HG03342 (cell line): ENCODE data around the gene NTSR1.

Experiments used
- ATAC-seq: cut with Tn5 transposase; IDR thresholded peaks from one replicate; pipeline ENCODE4 v1.9.1; 2021; ENCODE audit warnings: mild to moderate bottlenecking, moderate library complexity; ENCODE audit not compliant: unreplicated experiment

The NTSR1 gene

DNA sequence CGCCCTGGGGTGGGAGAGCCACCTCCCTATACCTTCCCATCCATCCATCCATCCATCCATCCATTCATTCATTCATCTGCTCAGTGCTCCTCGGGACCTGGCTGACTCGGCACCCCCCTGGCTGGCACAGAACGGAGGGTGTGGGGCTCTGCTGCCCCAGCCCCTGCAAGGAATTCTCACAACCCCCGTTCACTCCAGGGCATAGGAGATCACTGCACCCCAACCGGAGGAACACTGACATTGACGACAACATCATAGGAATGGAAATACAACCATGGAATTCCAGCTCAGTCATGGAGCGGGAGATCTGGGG is 59.6 kb downstream of the NTSR1 start:
- ATAC-seq = no peak

DNA sequence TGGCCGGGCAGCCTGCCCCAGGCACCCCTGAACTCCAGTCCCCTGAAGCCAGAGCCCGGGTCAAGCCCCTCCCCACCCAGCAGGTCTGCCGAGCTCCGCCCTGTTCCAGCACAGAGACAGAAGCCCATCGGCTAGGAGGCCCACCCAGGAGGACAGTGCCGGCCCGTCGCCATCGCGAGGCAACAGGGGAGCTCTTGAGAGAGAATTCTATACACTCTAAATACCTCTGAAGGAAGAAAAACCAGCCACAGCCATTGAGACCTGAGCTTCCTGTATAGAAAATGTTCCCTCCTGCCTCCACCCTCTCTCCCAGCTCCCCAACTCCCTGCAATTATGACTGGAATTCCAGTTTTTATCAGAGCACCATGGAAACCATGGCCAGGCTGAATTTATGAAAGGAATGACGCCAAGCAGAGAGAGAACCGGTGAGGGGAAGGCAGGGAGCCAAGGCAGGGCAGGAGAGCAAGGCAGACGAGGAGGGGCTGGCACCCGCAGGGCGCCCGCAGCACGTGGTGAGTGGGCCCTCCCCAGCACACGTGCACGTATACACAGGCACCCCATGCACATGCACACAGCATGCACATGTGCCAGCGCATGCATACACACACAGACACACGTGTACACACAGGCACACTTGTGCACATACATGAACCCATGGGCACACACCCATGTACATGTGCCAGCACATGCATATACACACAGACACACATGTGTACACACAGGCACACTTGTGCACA is 60.1 kb downstream of the NTSR1 start:
- ATAC-seq = no peak

DNA sequence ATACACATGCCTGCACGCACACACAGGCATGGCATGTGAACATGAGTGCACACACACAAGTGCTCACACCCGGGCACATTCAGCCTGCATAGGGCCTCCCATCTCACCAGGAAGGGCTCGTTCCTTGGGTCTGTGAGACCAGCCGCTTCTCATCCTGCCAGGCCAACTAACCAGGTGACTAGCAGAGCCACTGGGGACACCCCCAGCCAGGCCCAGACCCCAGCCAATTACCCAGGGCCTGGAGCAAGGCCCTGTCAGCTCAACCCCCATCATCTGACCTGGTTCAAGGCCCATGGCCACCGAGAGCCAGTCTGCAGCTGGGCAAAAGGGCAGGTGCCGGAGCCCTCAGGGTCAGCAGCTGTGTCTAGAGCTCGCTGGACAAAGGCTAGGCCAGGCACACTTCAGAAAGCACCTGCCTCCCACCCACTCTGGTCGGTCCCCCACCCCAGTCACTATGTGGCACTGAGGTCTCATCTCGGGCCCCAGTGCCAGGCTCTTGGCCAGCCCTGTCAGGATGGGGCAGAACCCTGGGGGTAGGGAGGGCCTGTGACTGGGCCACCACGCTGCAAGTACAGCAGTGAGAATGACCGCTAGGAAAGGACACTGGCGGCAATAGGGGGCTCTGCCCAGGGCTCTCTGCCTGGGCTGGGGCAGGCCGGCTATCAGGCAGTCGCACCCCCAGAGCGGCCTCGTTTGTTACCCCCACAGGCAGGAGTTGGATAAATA is 60.9 kb downstream of the NTSR1 start:
- no peak for ATAC-seq

DNA sequence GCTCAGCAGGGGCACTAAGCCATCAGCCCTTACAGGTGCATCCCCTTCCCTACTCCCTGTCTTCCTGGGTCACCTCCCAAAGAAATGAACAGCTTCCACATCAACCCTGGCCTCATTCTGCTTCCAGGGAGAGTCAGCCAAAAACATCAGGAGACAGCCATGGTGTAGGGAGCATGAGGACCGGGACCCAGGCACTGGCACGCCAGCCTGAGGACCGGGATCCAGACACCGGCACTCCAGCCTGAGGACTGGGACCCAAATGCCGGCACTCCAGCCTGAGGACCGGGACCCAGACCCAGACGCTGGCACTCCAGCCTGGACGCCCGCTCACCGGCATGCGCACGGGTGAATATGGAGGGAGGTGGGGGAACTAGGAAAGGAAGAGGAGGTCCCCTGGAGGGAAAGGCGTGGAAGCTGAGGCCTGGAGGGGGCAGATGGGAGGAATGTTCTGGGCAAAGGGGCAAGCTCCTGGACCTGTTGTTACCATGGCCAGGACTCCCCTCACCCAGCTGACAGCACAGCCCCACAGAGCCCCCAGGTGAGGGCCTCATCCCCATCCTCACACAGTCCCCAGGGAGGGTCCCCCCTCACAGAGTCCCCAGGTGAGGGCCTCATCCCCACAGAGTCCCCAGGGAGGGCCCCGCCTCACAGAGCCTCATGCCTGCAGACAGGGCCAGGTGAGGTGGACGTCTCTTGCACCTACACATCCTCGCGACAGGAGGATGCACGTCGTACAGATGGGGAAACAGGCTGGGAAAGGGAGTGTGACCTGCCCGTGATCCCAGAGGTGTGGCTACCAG is 61.7 kb downstream of the NTSR1 start:
- no peak for ATAC-seq

DNA sequence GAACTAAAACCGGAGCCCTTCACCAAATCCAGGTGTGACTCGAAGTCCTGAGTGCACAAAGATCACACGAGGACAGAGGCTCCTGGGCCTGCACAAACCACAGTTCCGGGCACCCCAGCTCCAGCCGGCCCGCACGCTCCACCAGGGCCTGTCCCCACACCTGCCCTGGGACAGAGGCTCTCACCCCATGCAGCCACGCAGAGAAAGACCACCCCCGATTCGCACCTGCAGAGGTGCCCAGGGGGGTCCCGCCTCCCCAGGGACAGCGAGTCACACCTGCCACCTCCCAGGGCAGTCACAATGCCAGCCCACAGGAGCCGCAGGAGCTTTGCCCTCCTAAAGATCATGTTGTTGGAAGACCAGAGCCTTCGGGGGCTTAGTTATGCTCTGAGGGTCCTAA is 62.3 kb downstream of the NTSR1 start:
- no peak for ATAC-seq

DNA sequence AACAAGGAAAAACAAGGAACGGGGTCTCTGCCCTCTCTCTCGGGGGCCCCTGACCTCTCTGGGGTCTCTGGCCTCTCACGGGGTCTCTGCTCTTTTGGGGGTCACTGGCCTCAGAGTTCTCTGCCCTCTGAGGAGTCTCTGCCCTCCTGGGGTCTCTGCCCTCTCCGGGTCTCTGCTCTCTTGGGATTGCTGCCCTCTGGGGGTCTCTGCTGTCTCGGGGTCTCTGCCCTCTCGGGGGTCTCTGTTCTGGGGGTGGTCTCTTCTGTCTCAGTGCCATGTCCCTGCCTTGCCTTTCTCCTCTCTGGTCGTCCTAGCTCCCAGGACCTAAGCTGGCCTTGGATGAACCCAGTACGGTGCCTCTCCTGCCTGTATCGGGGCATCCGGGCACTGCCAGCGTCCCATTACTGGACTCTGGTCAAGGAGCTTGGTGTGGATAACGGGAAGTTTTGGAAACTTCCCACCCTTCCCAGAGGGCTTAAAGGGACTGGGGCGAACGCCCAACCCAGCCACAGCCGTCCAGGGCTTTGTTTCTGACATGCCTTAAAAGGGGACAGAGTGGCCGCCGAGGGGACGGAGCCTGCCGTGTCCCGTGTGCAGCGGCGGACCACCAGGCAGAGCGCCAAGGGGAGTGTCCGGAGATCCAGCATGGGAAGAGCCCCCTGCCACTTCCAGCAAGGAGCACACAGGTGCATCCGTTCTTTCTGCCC is 62.9 kb downstream of the NTSR1 start:
- no peak for ATAC-seq

DNA sequence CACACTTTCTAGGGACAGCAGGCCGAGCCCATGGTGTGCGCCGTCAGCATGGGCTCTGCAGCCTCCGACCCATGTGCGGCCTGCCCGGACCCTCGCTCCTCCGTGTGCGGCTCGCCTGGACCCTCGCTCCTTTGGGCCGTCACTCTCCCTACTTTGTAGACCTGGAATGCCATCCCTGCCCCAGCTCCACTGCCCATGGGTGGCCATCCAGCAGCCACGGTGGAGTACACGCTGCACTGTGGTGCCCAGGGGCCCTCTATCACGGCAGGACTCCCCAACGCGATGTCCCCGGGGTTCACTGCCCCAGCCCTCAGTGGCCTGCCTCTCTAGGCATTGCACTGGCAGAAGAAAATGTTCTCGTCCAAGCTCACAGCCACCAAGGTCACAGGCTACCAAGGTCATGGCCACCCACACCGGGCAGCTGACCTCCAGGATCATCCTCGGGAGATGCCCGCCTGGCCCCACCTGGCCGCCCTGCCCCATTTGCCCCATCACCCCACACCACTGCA is 63.5 kb downstream of the NTSR1 start:
- no peak for ATAC-seq

DNA sequence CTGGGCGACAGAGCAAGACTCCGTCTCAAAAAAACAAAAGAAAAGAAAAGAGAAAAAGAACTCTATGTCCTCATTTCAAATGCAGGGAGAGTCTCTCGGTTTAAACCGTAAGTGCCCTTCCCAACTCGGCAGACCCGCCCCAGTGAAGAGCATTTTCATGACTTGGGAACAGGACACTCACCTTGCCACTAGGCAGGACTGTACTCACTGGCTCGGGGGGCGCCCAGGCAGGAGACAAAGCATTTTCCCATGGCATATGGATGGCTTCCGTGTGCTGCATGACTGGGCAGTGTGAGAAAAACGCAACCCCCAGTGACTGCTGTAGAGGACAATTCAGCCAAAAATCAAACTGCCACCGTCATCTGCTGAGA is 64.0 kb downstream of the NTSR1 start:
- no peak for ATAC-seq

DNA sequence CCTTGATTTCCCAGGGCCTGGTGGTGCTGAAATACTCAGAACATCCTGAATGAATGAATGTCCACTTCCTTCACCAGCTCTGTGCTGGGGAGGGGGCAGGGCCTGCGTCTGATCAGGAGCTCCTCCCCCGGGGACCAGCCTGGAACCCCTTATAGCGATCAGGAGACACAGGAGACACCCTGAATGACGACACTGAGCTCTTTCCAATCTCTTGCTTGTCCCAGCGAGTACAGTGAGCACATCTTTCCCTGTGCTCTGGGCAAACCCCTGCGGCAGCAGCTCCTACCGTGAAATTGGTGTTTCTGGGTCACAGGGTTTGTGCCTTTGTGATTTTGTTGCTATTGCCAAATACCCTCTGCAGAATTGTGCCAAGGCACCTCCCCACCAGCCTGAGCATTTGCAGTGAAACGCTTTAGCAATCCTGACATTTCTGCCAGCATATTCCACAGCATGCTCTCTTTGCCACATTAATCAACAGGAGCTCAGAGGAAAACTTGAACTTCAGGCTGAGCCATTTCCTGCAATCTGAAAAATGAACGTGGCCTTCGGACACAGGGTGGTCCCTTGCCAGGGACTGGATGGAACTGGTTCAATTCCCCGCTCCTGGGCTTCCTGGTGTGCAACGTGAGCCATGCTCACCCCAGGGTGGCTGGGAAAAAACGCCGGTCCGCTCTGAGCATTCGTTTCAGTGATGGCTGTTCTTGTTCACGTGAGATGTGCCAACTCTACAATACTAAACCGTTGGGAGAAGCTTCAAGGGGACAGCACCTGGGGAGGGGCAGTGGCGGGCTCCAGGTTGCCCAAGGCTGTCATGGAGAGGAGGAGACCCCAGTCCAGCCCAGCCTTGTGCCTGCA is 64.6 kb downstream of the NTSR1 start:
- no peak for ATAC-seq

DNA sequence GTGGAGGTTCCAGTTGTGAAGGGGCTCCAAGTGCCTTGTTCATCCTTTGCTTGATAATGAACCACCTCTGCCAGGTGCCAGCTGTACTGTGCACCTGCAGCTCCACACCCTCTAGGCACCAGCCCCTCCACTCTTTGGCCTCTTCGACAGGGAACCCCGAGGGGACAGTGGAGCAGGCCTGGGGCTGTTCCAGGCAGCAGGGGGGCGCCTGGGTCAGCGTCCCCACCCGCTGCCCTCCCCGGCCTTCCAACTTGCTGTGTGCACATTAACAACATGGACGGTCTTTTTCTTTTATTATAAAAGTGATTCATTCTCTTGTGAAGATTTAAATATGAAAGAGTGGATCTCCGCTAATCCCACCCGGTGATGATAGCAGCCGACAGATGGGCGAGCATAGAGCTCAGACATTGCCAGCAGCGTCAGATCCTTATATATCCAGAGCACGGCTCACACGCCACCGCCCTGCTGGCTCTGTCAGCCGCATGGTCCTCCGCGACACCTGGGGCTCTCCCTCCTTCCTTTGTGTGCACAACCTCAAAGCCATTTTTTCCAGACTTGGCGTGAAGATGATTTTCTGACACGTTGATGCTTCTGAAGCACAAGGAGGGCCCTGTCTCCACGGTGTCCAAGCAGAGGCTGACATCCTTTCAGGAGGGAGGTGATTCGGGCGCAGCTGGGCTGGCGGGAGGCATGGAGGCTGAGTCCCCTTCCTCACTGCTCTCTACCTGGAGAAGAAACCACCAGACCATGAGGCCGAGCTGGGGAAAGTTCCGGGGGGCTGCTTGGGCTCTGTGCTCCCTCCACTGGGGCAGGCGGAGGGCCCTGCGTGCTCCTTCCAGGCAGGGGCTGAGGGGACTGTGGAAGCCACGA is 65.4 kb downstream of the NTSR1 start:
- ATAC-seq = no peak

DNA sequence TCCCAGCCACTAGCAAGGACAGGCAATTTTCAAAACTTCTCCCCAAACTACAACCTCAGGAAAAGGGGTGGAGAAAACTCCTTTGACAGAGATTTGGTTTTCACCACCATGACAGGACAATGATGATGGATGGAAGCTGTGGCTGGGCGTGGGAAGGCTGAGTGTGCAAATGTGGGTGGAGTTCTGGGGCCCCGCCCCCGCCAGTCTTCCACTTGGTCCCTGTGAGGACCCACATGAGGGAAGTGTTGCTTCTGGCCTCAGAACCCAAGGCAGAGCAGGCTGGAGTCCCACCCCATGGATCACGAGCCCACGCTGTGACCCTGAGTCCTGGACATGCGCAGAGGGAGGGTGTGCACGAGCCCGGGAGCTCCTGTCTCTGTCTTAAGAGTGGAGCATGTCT is 66.1 kb downstream of the NTSR1 start:
- no peak for ATAC-seq

DNA sequence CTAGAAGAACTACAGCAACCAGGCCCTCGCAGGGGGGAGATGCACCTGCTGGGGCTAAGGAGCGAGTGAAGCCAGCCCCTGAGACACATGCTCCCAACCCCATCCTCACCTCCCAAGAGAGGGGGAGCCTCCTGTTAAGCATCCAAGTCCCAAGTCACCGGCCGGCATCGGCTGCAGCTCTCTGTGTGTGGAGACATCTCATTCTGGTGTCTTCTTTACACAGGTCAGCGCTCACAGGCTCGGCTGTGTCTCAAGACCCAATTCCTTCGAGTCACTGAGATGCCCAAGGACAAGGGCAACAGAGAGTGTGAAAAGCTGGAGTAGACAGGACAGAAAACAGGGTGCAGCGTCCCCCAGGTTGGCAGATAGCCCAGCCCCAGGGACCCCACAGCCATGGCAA is 66.6 kb downstream of the NTSR1 start:
- no peak for ATAC-seq

DNA sequence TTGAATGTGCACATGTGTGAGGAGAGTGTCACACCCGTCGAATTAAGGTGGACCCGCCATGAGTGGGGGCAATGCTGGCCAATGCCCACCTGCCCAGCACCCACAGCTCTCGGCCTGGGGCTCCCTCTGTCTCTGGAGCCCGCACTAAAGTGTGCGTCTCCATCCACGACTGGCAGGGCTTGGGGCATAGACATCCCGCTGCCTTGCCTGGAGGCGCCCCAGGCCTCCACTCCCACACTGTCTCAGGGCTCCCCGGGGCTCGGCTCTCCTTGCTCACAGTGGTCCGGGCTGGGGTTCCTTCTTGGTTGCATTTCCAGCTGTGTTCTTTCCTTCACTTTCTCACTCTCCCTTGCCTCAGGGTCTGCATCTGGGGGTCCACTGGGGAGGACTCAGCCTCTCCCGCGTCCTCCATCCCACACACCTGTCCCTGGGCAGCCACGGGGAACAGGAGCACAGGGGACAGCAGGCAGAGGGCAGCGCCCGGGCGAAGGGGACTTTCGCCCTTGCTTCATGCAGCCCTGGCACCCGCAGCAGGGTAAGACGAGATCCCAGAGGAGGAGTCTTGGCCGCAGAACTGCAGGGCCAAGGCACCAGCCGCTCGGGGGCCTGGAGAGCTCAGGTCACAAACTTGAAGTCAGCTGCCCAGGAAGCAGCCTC is 67.5 kb downstream of the NTSR1 start:
- ATAC-seq = no peak

DNA sequence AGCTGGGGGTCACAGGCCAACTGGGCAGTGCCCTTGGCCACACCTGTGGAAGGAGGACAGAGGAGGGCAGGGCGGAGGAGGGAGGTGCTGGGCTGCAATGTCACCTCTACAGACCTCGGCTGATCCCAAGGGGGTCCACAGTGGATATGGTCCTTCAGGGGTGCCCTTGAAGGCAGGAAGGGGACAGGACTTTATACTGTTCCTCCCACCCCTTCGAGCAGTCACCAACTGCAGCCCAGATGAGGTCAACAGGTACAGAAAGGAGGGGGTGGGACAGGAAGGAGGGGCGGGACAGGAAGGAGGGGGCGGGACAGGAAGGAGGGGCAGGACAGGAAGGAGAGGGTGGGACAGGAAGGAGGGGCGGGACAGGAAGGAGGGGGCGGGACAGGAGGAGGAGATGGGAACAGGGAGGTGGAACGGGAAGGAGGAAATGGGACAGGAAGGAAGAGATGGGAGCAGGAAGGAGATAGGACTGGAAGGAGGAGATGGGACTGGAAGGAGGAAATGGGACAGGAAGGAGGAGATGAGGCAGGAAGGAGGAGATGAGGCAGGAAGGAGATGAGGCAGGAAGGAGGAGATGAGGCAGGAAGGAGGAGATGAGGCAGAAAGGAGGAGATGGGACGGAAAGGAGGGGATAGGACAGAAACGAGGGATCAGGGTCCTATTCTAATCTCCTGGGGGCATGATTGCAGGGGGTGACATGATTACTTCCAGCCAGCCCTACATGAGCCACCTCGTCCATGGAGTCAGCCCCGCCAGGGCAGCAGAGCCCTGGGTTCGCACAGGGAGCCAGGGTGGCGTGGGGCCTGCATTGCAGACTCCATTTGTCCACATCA is 68.3 kb downstream of the NTSR1 start:
- ATAC-seq = no peak

DNA sequence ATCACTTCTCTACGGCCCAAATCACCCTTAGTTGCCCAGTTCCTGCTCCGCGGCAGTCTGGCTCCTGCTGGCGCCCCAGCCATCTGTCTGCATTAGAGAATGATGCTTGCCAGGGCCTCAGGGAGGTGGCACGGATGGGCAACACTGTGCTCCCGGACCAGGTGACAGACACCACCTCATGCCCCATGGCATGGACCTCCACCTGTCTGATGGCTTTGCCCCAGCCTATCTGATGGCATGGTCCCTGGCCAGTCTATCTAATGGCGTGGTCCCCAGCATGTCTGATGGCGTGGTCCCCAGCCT is 68.8 kb downstream of the NTSR1 start:
- no peak for ATAC-seq

DNA sequence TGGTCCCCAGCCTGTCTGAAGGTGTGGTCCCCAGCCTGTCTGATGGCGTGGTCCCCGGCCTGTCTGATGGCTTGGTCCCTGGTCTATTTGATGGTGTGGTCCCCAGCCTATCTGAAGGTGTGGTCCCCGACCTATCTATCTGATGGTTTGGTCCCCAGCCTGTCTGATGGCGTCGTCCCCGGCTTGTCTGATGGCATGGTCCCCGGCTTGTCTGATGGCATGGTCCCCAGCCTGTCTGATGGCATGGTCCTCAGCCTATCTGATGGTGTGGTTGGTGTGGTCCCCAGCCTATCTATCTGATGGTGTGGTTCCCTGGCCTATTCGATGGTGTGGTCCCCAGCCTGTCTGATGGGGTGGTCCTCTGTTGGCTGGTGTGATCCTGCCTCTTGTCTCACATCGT is 69.4 kb downstream of the NTSR1 start:
- ATAC-seq = no peak

DNA sequence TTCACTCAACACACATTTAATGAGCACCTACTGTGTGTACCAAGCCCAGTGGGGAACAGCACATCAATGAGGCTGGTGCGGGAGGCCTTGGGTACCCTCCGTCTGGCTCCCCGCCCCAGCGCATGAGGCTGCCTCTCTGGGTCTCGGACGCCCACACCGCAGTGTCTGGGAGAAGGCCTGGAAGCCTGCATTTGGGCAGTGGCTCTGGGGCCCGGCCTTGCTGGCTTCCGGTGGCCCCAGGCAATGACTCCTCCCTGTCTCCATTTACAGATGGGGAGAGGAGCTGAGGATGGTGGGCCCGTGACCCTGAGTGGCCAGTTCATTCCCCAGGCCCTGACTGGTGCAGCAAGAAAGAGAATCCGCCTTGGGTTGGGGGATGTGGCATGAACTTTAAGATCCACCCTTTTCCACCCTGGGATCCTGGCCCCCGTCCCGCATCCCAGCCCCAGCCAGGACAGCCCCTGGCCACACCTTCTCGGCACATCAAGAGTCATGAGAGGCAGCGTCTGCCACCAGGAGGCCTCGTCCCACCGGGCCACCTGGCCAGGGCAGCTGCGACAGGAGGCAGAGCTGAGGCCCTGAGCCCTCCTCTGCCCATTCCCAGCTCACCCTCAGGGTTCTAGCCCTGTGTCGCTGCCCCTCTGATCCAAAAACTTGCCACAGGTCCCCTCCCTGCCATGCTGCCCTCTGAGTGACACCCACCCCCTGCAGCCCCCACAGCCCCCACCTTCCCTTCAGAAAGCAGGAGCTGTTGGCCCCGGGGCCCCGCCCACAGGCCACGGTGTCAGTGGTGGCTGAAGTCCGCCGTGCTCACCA is 70.2 kb downstream of the NTSR1 start:
- no peak for ATAC-seq

DNA sequence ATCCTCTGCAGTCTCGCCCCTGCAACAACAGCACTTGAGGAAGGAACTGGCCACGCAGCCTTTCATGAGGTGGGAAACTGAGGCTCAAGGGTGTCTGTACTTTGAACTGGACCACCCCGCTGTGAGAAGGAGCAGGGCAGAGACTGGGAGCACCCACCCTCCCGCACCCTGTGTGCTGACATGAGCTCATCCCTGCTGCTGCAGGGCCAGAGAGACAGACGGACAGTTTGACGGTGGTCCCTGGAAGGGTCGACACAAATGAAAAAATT is 70.7 kb downstream of the NTSR1 start:
- no peak for ATAC-seq
